Keratinocyte (primary cell): ENCODE measurements around the gene SLAIN2. TPM values are rescaled to one million over a fixed set of nuclear protein-coding genes. Genes with fewer than 3 reads are reported as not detected.
A peak's percentile ranks its signal among the peaks of the same experiment; 100 is the strongest.

Source experiments
- DNase-seq: peaks from one replicate; pipeline ENCODE4 v3.0.0-alpha.2; 2011; ENCODE audit warnings: low read depth, missing footprints, low spot score
- FAIRE-seq: peaks from 2 replicates; lab custom pipeline; 2011; peaks lifted over from hg19 to GRCh38; lab: Jason Lieb, UNC
- H2AFZ ChIP-seq: 2 replicates; pipeline ENCODE4 v1.6.0; 2012; ENCODE audit warnings: low read length, control low read depth, inconsistent platforms; ENCODE audit not compliant: control insufficient read depth
- H3K27ac ChIP-seq: 2 replicates; pipeline ENCODE4 v1.5.1; 2011; ENCODE audit warnings: low read length; ENCODE audit not compliant: control insufficient read depth, insufficient read depth
- H3K27me3 ChIP-seq: 3 replicates; pipeline ENCODE4 v1.6.0; 2011; ENCODE audit warnings: low read length; ENCODE audit not compliant: control insufficient read depth, insufficient read depth; ENCODE audit errors: extremely low read depth
- H3K36me3 ChIP-seq, 2 experiments: 2 replicates in 1 of 2; 3 replicates in 1 of 2; pipeline ENCODE4 v1.5.1; 2011; ENCODE audit warnings: low read length in 2 of 2, mild to moderate bottlenecking in 1 of 2; ENCODE audit not compliant: control insufficient read depth in 2 of 2, insufficient read depth in 2 of 2; ENCODE audit errors: extremely low read depth in 1 of 2
- H3K4me1 ChIP-seq: 3 replicates; pipeline ENCODE4 v1.5.1; 2011; ENCODE audit warnings: low read length; ENCODE audit not compliant: control insufficient read depth, insufficient read depth; ENCODE audit errors: extremely low read depth
- H3K4me2 ChIP-seq: 3 replicates; pipeline ENCODE4 v1.6.0; 2011; ENCODE audit warnings: low read depth, low read length; ENCODE audit not compliant: control insufficient read depth, insufficient read depth; ENCODE audit errors: extremely low read depth
- H3K4me3 ChIP-seq, 3 experiments: fragments of 200-600 bp in 1 of 3; sonication (generic) in 1 of 3; 2 replicates in 2 of 3; 3 replicates in 1 of 3; pipeline ENCODE4 v1.5.1; 2011 to 2016; ENCODE audit warnings: low read length in 3 of 3, mild to moderate bottlenecking in 3 of 3, control low read depth in 2 of 3, inconsistent platforms in 1 of 3, low read depth in 1 of 3, mixed read lengths in 1 of 3, mixed run types in 1 of 3, moderate library complexity in 1 of 3; ENCODE audit not compliant: control insufficient read depth in 2 of 3, insufficient read depth in 2 of 3; ENCODE audit errors: extremely low read depth in 1 of 3
- H3K79me2 ChIP-seq: 2 replicates; pipeline ENCODE4 v1.6.0; 2012; ENCODE audit warnings: low read length; ENCODE audit not compliant: control insufficient read depth, insufficient read depth
- H3K9ac ChIP-seq: 3 replicates; pipeline ENCODE4 v1.6.0; 2011; ENCODE audit warnings: low read length; ENCODE audit not compliant: control insufficient read depth, insufficient read depth; ENCODE audit errors: extremely low read depth
- H3K9me1 ChIP-seq: 3 replicates; pipeline ENCODE4 v1.6.0; 2011; ENCODE audit warnings: low read length; ENCODE audit not compliant: control insufficient read depth, insufficient read depth; ENCODE audit errors: extremely low read depth
- H3K9me3 ChIP-seq: 2 replicates; pipeline ENCODE4 v1.5.1; 2012; ENCODE audit warnings: low read depth, low read length; ENCODE audit not compliant: control insufficient read depth
- H4K20me1 ChIP-seq: 3 replicates; pipeline ENCODE4 v1.6.0; 2011; ENCODE audit warnings: low read length; ENCODE audit not compliant: control insufficient read depth, insufficient read depth; ENCODE audit errors: extremely low read depth
- EZH2 ChIP-seq: IDR thresholded peaks from one replicate; pipeline ENCODE4 v1.6.1; 2012; ENCODE audit warnings: inconsistent platforms, mild to moderate bottlenecking, low read length, moderate library complexity
- dilution Hi-C: fragments of 300-500 bp; cut with MboI; formaldehyde crosslinking; loops from one replicate; pipeline ENCODE4 v1.7.0; 2020; ENCODE audit warnings: low sequenced_read_pairs; ENCODE audit not compliant: extremely low pct_ligation_motif_present
- polyA plus RNA-seq, 5 experiments: library from polyadenylated mRNA; depleted of rRNA in 3 of 5; stranded (reverse) in 3 of 5; stranded (forward) in 1 of 5; unstranded in 1 of 5; fragments of >200 nt; gene quantifications; 1 replicate in 1 of 5; 2 replicates in 3 of 5; 3 replicates in 1 of 5; pipeline versions ENCODE4 v1.2.1 to v1.2.3, GENCODE V29; 2011 to 2012; ENCODE audit warnings: missing spikeins in 2 of 5, low read depth in 1 of 5, low replicate concordance in 1 of 5
- TF ChIP-seq, protein P1 (sequence below), 3 experiments: IDR thresholded peaks in 1 of 3; conservative IDR thresholded peaks in 1 of 3; optimal IDR thresholded peaks in 1 of 3; 2 replicates in 2 of 3; 3 replicates in 1 of 3; pipeline versions ENCODE3 to v1.5.1; 2011; ENCODE audit warnings: low read length in 3 of 3, mild to moderate bottlenecking in 3 of 3, moderate library complexity in 2 of 3, control low read depth in 1 of 3, inconsistent platforms in 1 of 3; ENCODE audit not compliant: insufficient read depth in 2 of 3; ENCODE audit errors: extremely low read depth in 1 of 3

Gene SLAIN2
- polyA plus RNA-seq, 1 donor (not counting 4 experiments of a cell fraction or from before 2014, with no cell fraction given): 72.4 TPM

- Histone ChIP-seq H3K4me1 (no peaks in the 10 kb centered on the region), H3K9me1 (no peaks in the 10 kb centered on the region), H4K20me1 (no peaks in the 10 kb centered on the region), H3K27me3 (no peaks in the 10 kb centered on the region), H3K9me3 (no peaks in the 10 kb centered on the region), H3K79me2 (peaks cover 12% of the 10 kb centered on the region), H2AFZ (no peak overlapping the region), H3K27ac (no peak overlapping the region), H3K4me2 (no peak overlapping the region), H3K36me3 (peaks cover 0 to 5% of the 10 kb centered on the region in 2 experiments), H3K9ac (no peak overlapping the region), H3K4me3 (no peak overlapping the region)
- DNase-seq: no peak
- FAIRE-seq: peak; percentile 43
- TF ChIP-seq, protein P1, sequence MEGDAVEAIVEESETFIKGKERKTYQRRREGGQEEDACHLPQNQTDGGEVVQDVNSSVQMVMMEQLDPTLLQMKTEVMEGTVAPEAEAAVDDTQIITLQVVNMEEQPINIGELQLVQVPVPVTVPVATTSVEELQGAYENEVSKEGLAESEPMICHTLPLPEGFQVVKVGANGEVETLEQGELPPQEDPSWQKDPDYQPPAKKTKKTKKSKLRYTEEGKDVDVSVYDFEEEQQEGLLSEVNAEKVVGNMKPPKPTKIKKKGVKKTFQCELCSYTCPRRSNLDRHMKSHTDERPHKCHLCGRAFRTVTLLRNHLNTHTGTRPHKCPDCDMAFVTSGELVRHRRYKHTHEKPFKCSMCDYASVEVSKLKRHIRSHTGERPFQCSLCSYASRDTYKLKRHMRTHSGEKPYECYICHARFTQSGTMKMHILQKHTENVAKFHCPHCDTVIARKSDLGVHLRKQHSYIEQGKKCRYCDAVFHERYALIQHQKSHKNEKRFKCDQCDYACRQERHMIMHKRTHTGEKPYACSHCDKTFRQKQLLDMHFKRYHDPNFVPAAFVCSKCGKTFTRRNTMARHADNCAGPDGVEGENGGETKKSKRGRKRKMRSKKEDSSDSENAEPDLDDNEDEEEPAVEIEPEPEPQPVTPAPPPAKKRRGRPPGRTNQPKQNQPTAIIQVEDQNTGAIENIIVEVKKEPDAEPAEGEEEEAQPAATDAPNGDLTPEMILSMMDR (optimal IDR thresholded peaks at IDR 0.05 in 1 of 3, IDR thresholded peaks at IDR 0.05 in 1 of 3, conservative IDR thresholded peaks at IDR 0.05 in 1 of 3; ENCODE audit: extremely low read depth in 1 of 3, insufficient read depth in 2 of 3, low read length in 3 of 3): no peak
- TF ChIP-seq EZH2: no peak
- dilution Hi-C loops: no loop called here
Measured at GRCh38 chr4:48410812-48411211, 69.5 kb downstream of the SLAIN2 start.

DNA sequence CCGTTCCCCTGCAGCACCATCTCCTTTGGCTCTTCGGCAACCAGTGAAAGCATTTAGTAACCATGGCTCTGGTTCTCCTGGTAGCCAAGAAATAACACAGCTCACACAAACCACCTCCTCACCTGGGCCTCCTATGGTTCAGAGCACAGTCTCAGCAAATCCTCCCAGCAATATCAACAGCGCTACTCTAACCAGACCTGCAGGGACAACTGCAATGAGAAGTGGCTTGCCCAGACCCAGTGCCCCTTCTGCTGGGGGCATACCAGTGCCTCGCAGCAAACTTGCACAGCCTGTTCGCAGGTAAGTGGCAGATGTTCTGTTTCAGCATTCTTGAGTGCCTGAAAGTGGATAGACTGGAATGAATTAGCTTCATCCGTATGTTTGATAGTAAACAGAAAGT lies 78.8 kb downstream of the SLAIN2 start:
- Histone ChIP-seq H3K9ac (no peak overlapping the region), H2AFZ (no peak overlapping the region), H4K20me1 (no peaks in the 10 kb centered on the region), H3K9me3 (no peaks in the 10 kb centered on the region), H3K4me3 (no peak overlapping the region), H3K79me2 (no peaks in the 10 kb centered on the region), H3K36me3 (peaks cover 7 to 17% of the 10 kb centered on the region in 2 experiments), H3K9me1 (no peaks in the 10 kb centered on the region), H3K27ac (no peak overlapping the region), H3K4me1 (no peaks in the 10 kb centered on the region), H3K27me3 (no peaks in the 10 kb centered on the region), H3K4me2 (no peak overlapping the region)
- dilution Hi-C loops: no loop called here
- no peak for TF ChIP-seq EZH2
- TF ChIP-seq, protein P1 (optimal IDR thresholded peaks at IDR 0.05 in 1 of 3, IDR thresholded peaks at IDR 0.05 in 1 of 3, conservative IDR thresholded peaks at IDR 0.05 in 1 of 3; ENCODE audit: extremely low read depth in 1 of 3, insufficient read depth in 2 of 3, low read length in 3 of 3): no peak
- no peak for FAIRE-seq
- no peak for DNase-seq
